Neutrophil (primary cell): ENCODE measurements around the gene CIP2A.
A peak's percentile ranks its signal among the peaks of the same experiment; 100 is the strongest.
"Not testable (repeated sequence)": the region's sequence is repeated elsewhere in the genome, so short reads cannot be mapped to it uniquely, and the experiment has no call there.

ENCODE experiments used
- H3K27ac ChIP-seq: fragments of 200-600 bp; sonication (generic); 2 replicates; pipeline ENCODE4 v1.5.1; 2016; ENCODE audit warnings: mild to moderate bottlenecking, moderate library complexity
- H3K27me3 ChIP-seq: fragments of 200-600 bp; sonication (generic); 2 replicates; pipeline ENCODE4 v1.6.0; 2016; ENCODE audit warnings: mild to moderate bottlenecking
- H3K36me3 ChIP-seq: fragments of 200-600 bp; sonication (generic); 2 replicates; pipeline ENCODE4 v1.5.1; 2017
- H3K4me1 ChIP-seq, 2 experiments: fragments of 200-600 bp in 1 of 2; sonication (generic) in 1 of 2; 1 replicate in 1 of 2; 2 replicates in 1 of 2; pipeline versions ENCODE4 v1.5.1 to v1.6.1; 2013 to 2016; ENCODE audit warnings: low read depth in 1 of 2, low read length in 1 of 2, mild to moderate bottlenecking in 1 of 2, moderate library complexity in 1 of 2; ENCODE audit not compliant: control insufficient read depth in 1 of 2, insufficient read depth in 1 of 2
- H3K4me3 ChIP-seq, 2 experiments: fragments of 200-600 bp in 1 of 2; sonication (generic) in 1 of 2; 1 replicate in 1 of 2; 2 replicates in 1 of 2; pipeline ENCODE4 v1.5.1; 2013 to 2016; ENCODE audit warnings: low read depth in 1 of 2, low read length in 1 of 2, mild to moderate bottlenecking in 1 of 2, moderate library complexity in 1 of 2
- H3K9me3 ChIP-seq: fragments of 200-600 bp; sonication (generic); 2 replicates; pipeline ENCODE4 v1.5.1; 2016
- CTCF ChIP-seq: fragments of 200-600 bp; sonication (generic); IDR thresholded peaks from 2 replicates; pipeline ENCODE4 v1.5.1; 2016; ENCODE audit warnings: antibody characterized with exemption

The CIP2A gene

GRCh38 chr3:108589081-108589997, at the start of gene CIP2A, which contains the start of gene DZIP3:
TSS of gene CIP2A (minus strand) at chr3:108589438. CDS start at chr3:108589375, 63 bp downstream.
TSS of gene DZIP3 (plus strand) at chr3:108589722. CDS start at chr3:108605407, 15,685 bp downstream.
- TF ChIP-seq CTCF, result no peak
- peak within 1 kb of the TSS; percentile 73 to 82 for H3K4me3 ChIP-seq
- H3K4me1 ChIP-seq, result peaks cover 22 to 24% of the 10 kb centered on the region in 2 experiments
- no peaks in the 10 kb centered on the region for H3K36me3 ChIP-seq
- no peaks in the 10 kb centered on the region for H3K9me3 ChIP-seq
- no peaks in the 10 kb centered on the region for H3K27me3 ChIP-seq
- peak within 1 kb of the TSS; percentile 89 for H3K27ac ChIP-seq

- H3K4me1 ChIP-seq, result no peaks in the 10 kb centered on the region
- no peak for TF ChIP-seq CTCF
- no peak overlapping the region for H3K4me3 ChIP-seq
- H3K36me3 ChIP-seq, result no peaks in the 10 kb centered on the region
- no peaks in the 10 kb centered on the region for H3K27me3 ChIP-seq
- H3K9me3 ChIP-seq, result no peaks in the 10 kb centered on the region
- H3K27ac ChIP-seq, result no peak overlapping the region
Observed at GRCh38 chr3:108629974-108630373, 40.7 kb upstream of the CIP2A start.

GRCh38 chr3:108623504-108623903, 34.3 kb upstream of the CIP2A start:
- H3K27ac ChIP-seq, result no peak overlapping the region
- no peaks in the 10 kb centered on the region for H3K27me3 ChIP-seq
- no peaks in the 10 kb centered on the region for H3K4me1 ChIP-seq
- H3K9me3 ChIP-seq, result no peaks in the 10 kb centered on the region
- H3K4me3 ChIP-seq, result no peak overlapping the region
- no peak for TF ChIP-seq CTCF
- no peaks in the 10 kb centered on the region for H3K36me3 ChIP-seq

- H3K27ac ChIP-seq, result no peak overlapping the region
- H3K4me3 ChIP-seq, result no peak overlapping the region
- TF ChIP-seq CTCF, result no peak
Observed at GRCh38 chr3:108620250-108620649, 31.0 kb upstream of the CIP2A start.

GRCh38 chr3:108616090-108616489, 26.9 kb upstream of the CIP2A start:
- H3K4me3 ChIP-seq, H3K27ac ChIP-seq, H3K9me3 ChIP-seq, H3K27me3 ChIP-seq, H3K36me3 ChIP-seq, H3K4me1 ChIP-seq: not testable (repeated sequence)

More at GRCh38 chr3:108620250-108620649, 31.0 kb upstream of the CIP2A start:
- no peaks in the 10 kb centered on the region for H3K4me1 ChIP-seq
- H3K9me3 ChIP-seq, result no peaks in the 10 kb centered on the region
- no peaks in the 10 kb centered on the region for H3K27me3 ChIP-seq
- no peaks in the 10 kb centered on the region for H3K36me3 ChIP-seq

GRCh38 chr3:108610651-108611050, 21.4 kb upstream of the CIP2A start:
- H3K4me1 ChIP-seq, result no peaks in the 10 kb centered on the region
- no peak overlapping the region for H3K27ac ChIP-seq
- no peaks in the 10 kb centered on the region for H3K27me3 ChIP-seq
- no peak overlapping the region for H3K4me3 ChIP-seq
- H3K36me3 ChIP-seq, result no peaks in the 10 kb centered on the region
- no peaks in the 10 kb centered on the region for H3K9me3 ChIP-seq
- no peak for TF ChIP-seq CTCF
